Calu3 (cell line): ENCODE data around the gene TRIM46. TPM values are rescaled to one million over a fixed set of nuclear protein-coding genes. Genes with fewer than 3 reads are reported as not detected.
A peak's percentile ranks its signal among the peaks of the same experiment; 100 is the strongest.
"Not testable (repeated sequence)": the region's sequence is repeated elsewhere in the genome, so short reads cannot be mapped to it uniquely, and the experiment has no call there.

Experiments used
- BruUV-seq: library from RNA; stranded (reverse); fragments of 400-500 nt; replicated peaks from 2 replicates; lab custom pipeline; 2021; lab: Mats Ljungman, UMichigan
- CTCF ChIA-PET: fragments of 300-600 bp; sonication (Branson Sonifier 250); formaldehyde crosslinking; loops from one replicate; lab custom pipeline; 2022; ENCODE audit warnings: antibody characterized with exemption; lab: Charles Lee
- DNase-seq: peaks from one replicate; pipeline ENCODE4 v3.0.0; 2022
- H3K27ac Mint-ChIP-seq: one replicate; pipeline ENCODE4 v1.8.0; 2022; ENCODE audit warnings: mixed read lengths; ENCODE audit not compliant: unreplicated experiment
- H3K27me3 Mint-ChIP-seq: one replicate; pipeline ENCODE4 v1.8.0; 2022; ENCODE audit warnings: mixed read lengths; ENCODE audit not compliant: unreplicated experiment
- H3K36me3 Mint-ChIP-seq: one replicate; pipeline ENCODE4 v1.8.0; 2022; ENCODE audit warnings: mild to moderate bottlenecking, moderate library complexity, mixed read lengths; ENCODE audit not compliant: insufficient read depth, unreplicated experiment
- H3K4me1 Mint-ChIP-seq: one replicate; pipeline ENCODE4 v1.8.0; 2022; ENCODE audit warnings: mild to moderate bottlenecking, low read depth, mixed read lengths; ENCODE audit not compliant: unreplicated experiment
- H3K4me3 Mint-ChIP-seq: one replicate; pipeline ENCODE4 v1.8.0; 2022; ENCODE audit warnings: mild to moderate bottlenecking, low read depth, moderate library complexity, mixed read lengths; ENCODE audit not compliant: unreplicated experiment
- H3K9me3 Mint-ChIP-seq: one replicate; pipeline ENCODE4 v1.8.0; 2022; ENCODE audit warnings: low read depth, mixed read lengths; ENCODE audit not compliant: unreplicated experiment
- CTCF ChIP-seq: fragments of 200-600 bp; IDR thresholded peaks from one replicate; pipeline ENCODE4 v1.8.0; 2022; ENCODE audit warnings: antibody characterized with exemption; ENCODE audit not compliant: unreplicated experiment
- intact Hi-C: fragments of 100-400 bp; cut with micrococcal nuclease; formaldehyde crosslinking; loops from one replicate; pipeline ENCODE4 v1.10.0; 2022; ENCODE audit not compliant: unreplicated experiment
- total RNA-seq: library from RNA; stranded (reverse); gene quantifications from 2 replicates; pipeline ENCODE4 v1.2.3, GENCODE V29; 2022

Gene TRIM46
- total RNA-seq, 1 experiment from 2014 or later: 1.1 TPM

GRCh38 chr1:155218854-155219591 is 45.4 kb downstream of the TRIM46 start:
- CTCF ChIA-PET: no interaction called here

GRCh38 chr1:155219592-155220031 is 46.0 kb downstream of the TRIM46 start:
- BruUV-seq: no TSS peak
- CTCF ChIA-PET: no interaction called here
- no peaks in the 10 kb centered on the region for H3K9me3 Mint-ChIP-seq
- H3K4me3 Mint-ChIP-seq: no peak overlapping the region
- intact Hi-C loops: no loop called here
- TF ChIP-seq CTCF: no peak
- H3K27ac Mint-ChIP-seq: no peak overlapping the region
- H3K36me3 Mint-ChIP-seq: peaks cover 3% of the 10 kb centered on the region
- H3K27me3 Mint-ChIP-seq: no peaks in the 10 kb centered on the region
- DNase-seq: no peak
- H3K4me1 Mint-ChIP-seq: peaks cover 7% of the 10 kb centered on the region

More at GRCh38 chr1:155218854-155219591, 45.4 kb downstream of the TRIM46 start:
- no peak for DNase-seq
- no peak for TF ChIP-seq CTCF
- Mint-ChIP-seq H3K4me1 (peaks cover 7% of the 10 kb centered on the region), H3K27me3 (no peaks in the 10 kb centered on the region), H3K9me3 (no peaks in the 10 kb centered on the region), H3K4me3 (no peak overlapping the region), H3K36me3 (peaks cover 3% of the 10 kb centered on the region), H3K27ac (no peak overlapping the region)
- no TSS peak for BruUV-seq
- intact Hi-C loops: no loop called here

GRCh38 chr1:155220211-155220965 is 46.7 kb downstream of the TRIM46 start:
- H3K36me3 Mint-ChIP-seq, BruUV-seq, H3K4me3 Mint-ChIP-seq, H3K27me3 Mint-ChIP-seq, intact Hi-C loops, DNase-seq, H3K4me1 Mint-ChIP-seq, H3K27ac Mint-ChIP-seq, H3K9me3 Mint-ChIP-seq: not testable (repeated sequence)
- CTCF ChIA-PET: interaction anchor here (0.7 to 1.2 kb wide), 3 partner anchors 13 to 47 kb away, joined by 3 to 4 read pairs (median 3); partner anchors contain the start of gene KRTCAP2

- H3K27me3 Mint-ChIP-seq: no peaks in the 10 kb centered on the region
- no peak overlapping the region for H3K4me3 Mint-ChIP-seq
- no peak for DNase-seq
- peak overlapping the region; percentile 60 for H3K27ac Mint-ChIP-seq
- intact Hi-C loops: no loop called here
- peaks cover 25% of the 10 kb centered on the region for H3K36me3 Mint-ChIP-seq
- no TSS peak for BruUV-seq
- H3K4me1 Mint-ChIP-seq: peaks cover 18% of the 10 kb centered on the region
- TF ChIP-seq CTCF: no peak
- CTCF ChIA-PET: interaction anchor here (0.6 kb wide), 1 partner anchor 195 kb away, joined by 4 read pairs; no protein-coding TSS in a partner anchor
- H3K9me3 Mint-ChIP-seq: no peaks in the 10 kb centered on the region
These were observed 49.4 kb downstream of the TRIM46 start for GRCh38 chr1:155223047-155223446.

GRCh38 chr1:155225404-155225759 is 51.7 kb downstream of the TRIM46 start:
- CTCF ChIA-PET: interaction anchor here (1.3 to 1.6 kb wide), 2 partner anchors 18 to 98 kb away, joined by 3 to 11 read pairs; partner anchors contain the start of gene THBS3
- Mint-ChIP-seq H3K4me1 (peaks cover 15% of the 10 kb centered on the region), H3K36me3 (peaks cover 24% of the 10 kb centered on the region)
- H3K4me3 Mint-ChIP-seq, H3K27ac Mint-ChIP-seq, intact Hi-C loops, H3K27me3 Mint-ChIP-seq, H3K9me3 Mint-ChIP-seq, DNase-seq, BruUV-seq: not testable (repeated sequence)
